ENCODE measurements around the gene GPR132.
"Not testable (repeated sequence)": the region's sequence is repeated elsewhere in the genome, so short reads cannot be mapped to it uniquely, and the experiment has no call there.

- TF ChIP-seq CTCF, POLR2A (IDR thresholded peaks at IDR 0.05): not testable (repeated sequence)
Measured at GRCh38 chr14:105027718-105028117, 37.5 kb downstream of the GPR132 start.
